Stimulated activated CD4-positive, alpha-beta T cell treated with anti-CD3 and anti-CD28 coated beads, TNF-alpha, amount 100 ng/mL, for 24 hours (primary cell): Measurements from ENCODE around the gene CRACDL.

ENCODE experiments used
- DNase-seq, 3 experiments: peaks; one replicate each; pipeline ENCODE4 v3.0.0-alpha.2; 2020; ENCODE audit warnings: low read depth in 3 of 3

CRACDL gene

GRCh38 chr2:98935777-98936352, at the start of gene CRACDL:
Gene CRACDL, minus strand, starts transcription at chr2:98936225. Its CDS starts 89,425 bp downstream, at chr2:98846800.
- peak in 1 of 3 experiments; percentile 13 for DNase-seq

- no peak for DNase-seq
These were observed 39.6 kb upstream of the CRACDL start for GRCh38 chr2:98975611-98976010.

GRCh38 chr2:98972582-98973167, 36.6 kb upstream of the CRACDL start:
- DNase-seq = no peak

- DNase-seq = no peak
These were observed 23.9 kb upstream of the CRACDL start for GRCh38 chr2:98959810-98960507.

- no peak for DNase-seq
These were observed 16.9 kb upstream of the CRACDL start for GRCh38 chr2:98952966-98953365.

GRCh38 chr2:98948956-98949739, 13.1 kb upstream of the CRACDL start:
- DNase-seq = no peak

- DNase-seq = no peak
These were observed 11.5 kb upstream of the CRACDL start for GRCh38 chr2:98947554-98947953.

- no peak for DNase-seq
These were observed 10.8 kb upstream of the CRACDL start for GRCh38 chr2:98946855-98947254.

GRCh38 chr2:98944775-98945174, 8.8 kb upstream of the CRACDL start:
- no peak for DNase-seq

GRCh38 chr2:98940102-98940501, 4.1 kb upstream of the CRACDL start:
- no peak for DNase-seq

- no peak for DNase-seq
These were observed 1.9 kb upstream of the CRACDL start for GRCh38 chr2:98937906-98938305.

GRCh38 chr2:98936353-98937351, 627 bp upstream of the CRACDL start:
- DNase-seq = peak in 2 of 3 experiments; percentile 5 to 22

GRCh38 chr2:98935111-98935770, 784 bp downstream of the CRACDL start:
- no peak for DNase-seq

GRCh38 chr2:98932778-98933343, 3.2 kb downstream of the CRACDL start:
- DNase-seq = no peak

GRCh38 chr2:98932164-98932563, 3.9 kb downstream of the CRACDL start:
- no peak for DNase-seq

GRCh38 chr2:98931596-98931995, 4.4 kb downstream of the CRACDL start:
- no peak for DNase-seq

GRCh38 chr2:98929920-98930319, 6.1 kb downstream of the CRACDL start:
- DNase-seq = no peak

- no peak for DNase-seq
These were observed 7.8 kb downstream of the CRACDL start for GRCh38 chr2:98928242-98928641.

- no peak for DNase-seq
These were observed 9.0 kb downstream of the CRACDL start for GRCh38 chr2:98927027-98927426.

- DNase-seq = no peak
These were observed 9.4 kb downstream of the CRACDL start for GRCh38 chr2:98926601-98927000.
